Activated CD4-positive, alpha-beta T cell treated with anti-CD3 and anti-CD28 coated beads, Interleukin-2, amount 10 ng/mL, durations not matched to agents 7 days and 5 days (primary cell): ENCODE data around the gene CCDC194. TPM values are rescaled to one million over a fixed set of nuclear protein-coding genes. Genes with fewer than 3 reads are reported as not detected.

Experiments
- CTCF ChIA-PET: fragments of 350-600 bp; sonication (Branson Sonifier 250); formaldehyde crosslinking; loops from one replicate; lab custom pipeline; 2021; ENCODE audit warnings: antibody characterized with exemption; lab: Charles Lee
- POLR2A ChIA-PET: fragments of 350-600 bp; sonication (Branson Sonifier 250); formaldehyde crosslinking; loops from one replicate; lab custom pipeline; 2021; ENCODE audit warnings: antibody characterized with exemption; lab: Charles Lee
- DNase-seq: peaks from one replicate; pipeline ENCODE4 v3.0.0-alpha.2; 2020
- H3K27ac Mint-ChIP-seq: one replicate; pipeline ENCODE4 v1.8.0; 2021; ENCODE audit warnings: mild to moderate bottlenecking, moderate library complexity, mixed read lengths
- H3K27me3 Mint-ChIP-seq: one replicate; pipeline ENCODE4 v1.8.0; 2021; ENCODE audit warnings: mixed read lengths
- H3K36me3 Mint-ChIP-seq: one replicate; pipeline ENCODE4 v1.8.0; 2021; ENCODE audit warnings: low read depth, mixed read lengths
- H3K4me1 Mint-ChIP-seq: one replicate; pipeline ENCODE4 v1.8.0; 2021; ENCODE audit warnings: mixed read lengths
- H3K4me3 Mint-ChIP-seq: one replicate; pipeline ENCODE4 v1.8.0; 2021; ENCODE audit warnings: mild to moderate bottlenecking, moderate library complexity, mixed read lengths
- H3K9me3 Mint-ChIP-seq: one replicate; pipeline ENCODE4 v1.8.0; 2021; ENCODE audit warnings: mixed read lengths
- total RNA-seq, 2 experiments: library from RNA; stranded (reverse); gene quantifications; one replicate each; pipeline ENCODE4 v1.2.3, GENCODE V29; 2021

The CCDC194 gene
- total RNA-seq, 2 experiments from 2014 or later: 3.7 to 4.2 TPM

DNA sequence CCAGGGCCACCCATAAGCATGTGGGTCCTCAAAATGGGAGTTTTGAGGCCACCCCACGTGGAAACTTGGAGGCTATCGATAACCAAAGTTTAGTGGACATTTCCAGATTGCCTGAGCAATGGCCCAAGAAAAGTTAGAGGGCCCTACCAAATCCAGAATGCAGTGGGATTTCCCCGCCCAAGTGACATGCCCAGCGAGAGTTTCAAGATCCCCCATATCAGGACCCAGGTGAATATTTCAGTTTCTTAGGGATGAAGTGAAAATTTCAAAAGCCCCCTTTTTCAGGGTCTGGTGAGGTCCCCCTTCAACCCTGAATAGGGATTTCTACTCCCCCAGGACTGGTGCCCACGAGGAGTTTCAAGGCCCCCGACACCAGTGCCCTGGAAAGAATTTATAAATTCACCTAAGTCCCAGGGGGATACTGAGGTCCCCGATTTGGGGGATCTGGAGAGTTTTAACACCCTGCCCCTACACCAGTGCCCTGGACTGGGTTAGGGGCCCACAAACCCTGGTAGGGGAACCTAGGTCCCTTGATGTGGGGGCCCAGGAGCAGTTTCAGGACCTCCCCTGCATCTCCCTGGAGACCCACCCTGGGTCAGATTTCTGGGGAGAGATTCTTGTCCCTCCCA lies 10.7 kb upstream of the CCDC194 start:
- Mint-ChIP-seq H3K4me1 (peaks cover 40% of the 10 kb centered on the region), H3K27ac (peak overlapping the region; percentile 95), H3K9me3 (no peaks in the 10 kb centered on the region), H3K27me3 (no peaks in the 10 kb centered on the region), H3K4me3 (peak overlapping the region; percentile 96), H3K36me3 (peaks cover 37% of the 10 kb centered on the region)
- ChIA-PET POLR2A (interaction anchor here (2.7 kb wide), 1 partner anchor 15 kb away, joined by 14 read pairs; the partner anchor contains the start of gene MVB12A), CTCF (interaction anchor here (0.7 to 1.4 kb wide), 5 partner anchors 8 to 455 kb away, joined by 3 read pairs; partner anchors contain the start of genes CCDC194, MRPL34 and RPL18A)
- no peak for DNase-seq

DNA sequence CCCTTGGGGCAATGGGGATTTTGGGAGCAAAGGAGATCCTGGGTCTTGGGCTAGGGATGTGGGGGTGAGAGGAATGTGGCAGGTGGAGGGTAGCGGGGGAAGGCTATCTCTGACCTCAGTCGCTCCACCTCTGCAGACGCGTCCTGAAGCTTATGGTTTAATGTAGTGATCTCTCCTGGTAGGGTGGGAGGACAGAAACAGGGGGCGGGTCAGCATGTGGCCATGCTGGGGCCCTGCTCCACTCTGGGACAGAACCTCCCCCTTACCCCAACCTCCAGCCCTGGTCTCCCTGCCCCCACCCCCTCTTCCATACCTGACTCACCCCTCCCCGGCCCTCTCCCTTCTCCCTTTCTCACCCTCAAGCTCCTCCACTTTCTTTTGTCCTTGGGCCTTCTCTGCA lies 10.0 kb upstream of the CCDC194 start:
- peaks cover 38% of the 10 kb centered on the region for H3K4me1 Mint-ChIP-seq
- H3K9me3 Mint-ChIP-seq: no peaks in the 10 kb centered on the region
- ChIA-PET CTCF (interaction anchor here (0.7 to 1.7 kb wide), 5 partner anchors 10 to 57 kb away, joined by 3 to 7 read pairs (median 5); partner anchors contain the start of genes CCDC194 and MVB12A), POLR2A (no interaction called here)
- no peaks in the 10 kb centered on the region for H3K27me3 Mint-ChIP-seq
- H3K4me3 Mint-ChIP-seq: peak overlapping the region; percentile 96
- H3K36me3 Mint-ChIP-seq: peaks cover 37% of the 10 kb centered on the region
- no peak for DNase-seq
- H3K27ac Mint-ChIP-seq: peak overlapping the region; percentile 95

DNA sequence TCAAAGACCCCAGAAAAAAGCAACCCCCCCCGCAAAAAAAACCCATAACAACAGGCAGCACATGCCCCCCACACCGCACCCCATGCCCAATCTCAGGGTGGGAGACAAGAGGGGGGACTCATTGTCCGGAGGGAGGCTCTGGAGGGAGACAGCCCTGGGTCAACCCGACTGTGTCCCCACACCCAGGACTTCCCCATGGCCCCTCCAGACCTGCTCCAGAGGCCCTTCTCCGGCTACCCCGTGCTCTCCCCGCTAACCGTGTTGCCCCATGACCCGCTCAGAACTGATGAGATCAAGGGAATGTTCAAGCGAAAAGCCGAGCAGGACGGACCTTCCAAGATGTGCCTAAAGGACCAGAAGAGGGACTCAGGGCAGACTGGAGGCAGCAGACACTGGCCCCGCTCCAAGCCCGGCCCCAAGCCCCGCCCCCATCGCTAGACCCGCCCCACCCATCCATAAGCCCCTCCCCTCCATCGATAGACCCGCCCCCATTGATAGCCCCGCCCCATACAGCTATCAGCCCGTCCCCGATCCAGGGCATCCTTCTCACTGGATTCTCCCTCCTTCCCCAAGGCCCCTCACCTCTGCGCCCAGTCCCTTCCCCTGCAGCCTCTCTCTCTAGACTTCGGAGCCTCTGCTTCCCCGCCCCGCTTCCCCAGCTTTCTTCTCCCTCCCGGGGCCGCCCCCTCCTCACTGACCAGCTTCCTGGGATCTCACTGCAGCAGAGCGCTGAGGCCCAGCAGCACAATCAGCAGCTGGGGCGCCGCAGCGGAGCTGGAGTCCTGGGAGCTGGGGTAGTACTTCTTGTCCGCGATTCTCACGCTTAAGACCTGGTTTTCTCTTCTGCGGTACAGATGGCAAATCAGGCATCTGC lies 9.2 kb upstream of the CCDC194 start:
- Mint-ChIP-seq H3K27ac (peak overlapping the region; percentile 74), H3K27me3 (no peaks in the 10 kb centered on the region), H3K36me3 (peaks cover 40% of the 10 kb centered on the region), H3K4me1 (peaks cover 41% of the 10 kb centered on the region), H3K9me3 (no peaks in the 10 kb centered on the region), H3K4me3 (peak overlapping the region; percentile 96)
- POLR2A ChIA-PET: no interaction called here
- CTCF ChIA-PET: interaction anchor here (0.6 to 1.7 kb wide), 7 partner anchors 9 to 449 kb away, joined by 3 to 7 read pairs (median 3); partner anchors contain the start of genes CCDC194 and MVB12A
- peak; percentile 54 for DNase-seq

DNA sequence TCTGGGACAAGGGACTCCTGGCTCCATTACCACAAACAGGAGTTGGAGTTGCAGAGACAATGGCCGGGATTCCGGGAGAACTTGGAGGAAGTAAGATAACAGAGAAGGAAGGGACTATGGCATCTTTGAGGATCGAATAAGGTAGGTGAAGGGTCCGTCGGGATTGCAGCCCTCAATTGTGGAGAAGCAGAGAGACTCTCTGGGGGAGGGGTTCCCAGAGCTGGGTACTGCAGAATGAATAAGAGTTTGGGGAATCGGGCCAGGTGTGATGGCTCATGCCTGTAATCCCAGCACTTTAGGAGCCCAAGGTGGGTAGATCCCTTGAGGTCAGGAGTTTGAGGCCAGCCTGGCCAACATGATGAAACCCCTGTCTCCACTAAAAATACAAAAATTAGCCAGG lies 7.6 kb upstream of the CCDC194 start:
- Mint-ChIP-seq H3K4me3 (no peak overlapping the region), H3K36me3 (peaks cover 42% of the 10 kb centered on the region), H3K27ac (no peak overlapping the region), H3K27me3 (no peaks in the 10 kb centered on the region), H3K9me3 (no peaks in the 10 kb centered on the region), H3K4me1 (peaks cover 27% of the 10 kb centered on the region)
- no peak for DNase-seq
- POLR2A ChIA-PET: no interaction called here
- CTCF ChIA-PET: interaction anchor here (0.7 kb wide), 1 partner anchor 152 kb away, joined by 3 read pairs; no protein-coding TSS in a partner anchor

DNA sequence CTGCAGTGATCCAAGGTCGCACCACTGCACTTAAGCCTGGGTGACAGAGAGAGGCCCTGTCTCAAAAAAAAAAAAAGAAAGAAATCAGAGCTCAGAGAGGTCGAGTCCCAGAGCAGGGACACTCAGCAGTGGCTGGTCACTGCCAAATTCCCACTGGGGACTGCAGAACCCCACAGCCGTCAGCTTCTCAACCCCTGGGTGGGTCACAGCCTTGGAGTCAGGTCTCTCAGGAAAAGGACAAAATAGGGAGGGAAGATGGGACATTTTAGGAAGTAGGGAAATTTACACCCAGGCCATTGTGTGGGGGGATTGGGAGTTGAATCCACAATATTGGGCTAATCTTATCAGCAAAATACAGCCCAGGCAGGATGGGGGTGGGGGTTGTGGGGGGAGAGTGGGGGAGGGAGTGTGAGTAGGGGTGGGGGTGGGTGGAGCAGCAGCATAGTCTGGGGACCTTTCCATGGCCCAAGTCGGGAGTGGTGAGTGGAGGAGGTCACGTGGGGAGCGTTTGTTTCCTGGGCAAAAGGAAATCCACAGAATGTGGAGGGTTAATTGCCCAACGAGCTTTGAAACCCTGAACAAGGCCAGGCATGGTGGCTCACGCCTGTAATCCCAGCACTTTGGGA lies 5.0 kb upstream of the CCDC194 start:
- POLR2A ChIA-PET: interaction anchor here (0.8 kb wide), 1 partner anchor 220 kb away, joined by 5 read pairs; no protein-coding TSS in a partner anchor
- H3K4me1 Mint-ChIP-seq: peaks cover 30% of the 10 kb centered on the region

DNA sequence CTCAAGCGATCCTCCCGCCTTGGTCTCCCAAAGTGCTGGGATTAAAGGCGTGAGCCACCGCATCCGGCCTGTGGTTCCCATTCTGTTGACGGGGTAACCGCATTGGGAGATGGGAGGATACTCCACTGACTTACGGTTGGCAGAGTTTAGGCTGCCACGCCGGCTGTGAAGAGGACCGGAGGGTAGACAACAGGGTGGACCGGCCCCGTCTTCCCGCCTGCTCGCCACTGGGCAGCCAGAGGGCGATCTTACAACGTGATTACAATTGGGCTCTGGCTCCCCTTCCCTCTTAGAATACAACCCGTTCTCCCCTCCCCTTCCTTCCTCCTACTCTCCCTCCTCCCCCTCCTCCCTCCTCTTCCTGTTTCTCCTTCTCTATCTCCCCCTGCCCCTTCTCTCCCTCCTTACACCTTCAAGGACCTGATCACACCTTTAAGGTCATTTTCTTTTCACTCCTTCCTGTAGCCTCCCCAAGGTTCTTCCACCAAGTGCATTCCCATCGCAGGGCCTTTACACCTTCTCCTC lies 957 bp upstream of the CCDC194 start:
- H3K9me3 Mint-ChIP-seq: no peaks in the 10 kb centered on the region
- POLR2A ChIA-PET: no interaction called here
- peak; percentile 26 for DNase-seq
- H3K4me1 Mint-ChIP-seq: peaks cover 32% of the 10 kb centered on the region
- H3K36me3 Mint-ChIP-seq: peaks cover 18% of the 10 kb centered on the region
- H3K27me3 Mint-ChIP-seq: peaks cover 7% of the 10 kb centered on the region
- peak overlapping the region; percentile 27 for H3K27ac Mint-ChIP-seq
- peak overlapping the region; percentile 25 for H3K4me3 Mint-ChIP-seq
- CTCF ChIA-PET: interaction anchor here (0.6 to 1.0 kb wide), 4 partner anchors 9 to 283 kb away, joined by 3 read pairs; no protein-coding TSS in a partner anchor

More for the DNA sequence above, 5.0 kb upstream of the CCDC194 start:
- H3K36me3 Mint-ChIP-seq: peaks cover 32% of the 10 kb centered on the region
- no peak overlapping the region for H3K27ac Mint-ChIP-seq
- H3K4me3 Mint-ChIP-seq: no peak overlapping the region
- CTCF ChIA-PET: interaction anchor here (0.5 to 0.6 kb wide), 2 partner anchors 22 to 26 kb away, joined by 3 read pairs; no protein-coding TSS in a partner anchor
- DNase-seq: no peak
- no peaks in the 10 kb centered on the region for H3K9me3 Mint-ChIP-seq
- H3K27me3 Mint-ChIP-seq: no peaks in the 10 kb centered on the region

DNA sequence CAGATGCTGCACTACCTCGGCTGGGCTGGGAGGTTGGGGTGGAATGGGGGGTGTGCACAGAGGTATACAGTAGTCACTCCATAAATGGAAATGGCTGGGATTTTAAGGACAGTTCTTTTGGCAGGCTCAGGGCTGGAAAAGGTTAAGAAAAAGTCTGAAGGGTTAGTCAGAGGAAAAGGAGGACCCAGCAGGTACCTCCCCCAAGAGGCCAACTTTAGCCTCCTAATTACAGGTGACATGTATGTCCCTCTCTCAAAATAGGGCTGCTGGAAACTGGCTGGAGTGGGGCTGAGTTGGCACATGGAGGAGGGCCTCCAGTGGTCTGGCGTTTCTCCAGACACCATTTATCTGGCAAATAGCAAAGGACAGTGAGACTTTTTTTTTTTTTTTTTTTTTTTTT lies 994 bp downstream of the CCDC194 start:
- H3K27me3 Mint-ChIP-seq: peaks cover 22% of the 10 kb centered on the region
- no peak overlapping the region for H3K27ac Mint-ChIP-seq
- peaks cover 15% of the 10 kb centered on the region for H3K36me3 Mint-ChIP-seq
- ChIA-PET CTCF (no interaction called here), POLR2A (interaction anchor here (0.7 kb wide), 1 partner anchor 14 kb away, joined by 3 read pairs; no protein-coding TSS in a partner anchor)
- H3K4me1 Mint-ChIP-seq: peaks cover 30% of the 10 kb centered on the region
- peaks cover 3% of the 10 kb centered on the region for H3K9me3 Mint-ChIP-seq
- no peak overlapping the region for H3K4me3 Mint-ChIP-seq
- DNase-seq: no peak

DNA sequence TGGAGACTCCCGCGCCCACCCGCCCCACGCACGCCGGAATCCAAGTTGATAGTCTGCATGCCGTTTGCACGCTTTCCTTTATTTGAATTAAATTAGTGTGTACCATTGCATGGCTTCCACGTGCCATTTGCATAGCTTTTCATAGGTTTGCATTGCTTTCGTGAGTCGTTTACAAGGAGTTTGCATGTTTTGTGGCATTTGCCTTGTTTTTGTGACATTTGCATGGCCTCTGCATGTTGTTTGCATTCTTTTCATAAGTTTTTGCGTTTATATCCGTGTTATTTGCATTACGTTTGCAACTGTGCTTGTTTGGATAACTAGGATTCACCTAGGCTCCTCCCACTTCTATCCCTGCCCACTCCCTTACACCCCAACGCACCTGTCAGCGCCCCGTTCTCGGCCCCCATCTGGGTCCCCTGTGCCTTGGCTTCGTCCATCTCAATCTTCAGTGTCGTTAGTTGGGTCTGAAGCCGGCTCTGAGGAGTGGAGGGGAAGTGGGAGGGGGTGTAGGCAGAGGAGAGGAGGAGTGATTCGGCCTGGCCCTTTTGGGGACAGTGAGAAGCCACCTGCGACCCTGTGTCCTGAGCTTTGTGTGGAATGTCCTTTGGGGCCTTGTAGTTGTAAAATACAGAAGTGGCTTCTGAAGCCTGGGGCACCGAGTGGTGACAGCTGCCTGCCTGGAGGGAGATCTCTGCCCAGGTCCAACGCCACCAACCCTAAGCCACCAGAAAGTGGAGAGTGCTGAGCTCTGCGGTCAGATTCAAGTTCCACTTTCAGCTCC lies 2.4 kb downstream of the CCDC194 start:
- no peak for DNase-seq
- POLR2A ChIA-PET: no interaction called here
- H3K27ac Mint-ChIP-seq: peak overlapping the region; percentile 82
- peaks cover 22% of the 10 kb centered on the region for H3K27me3 Mint-ChIP-seq
- H3K4me3 Mint-ChIP-seq: peak overlapping the region; percentile 63
- H3K36me3 Mint-ChIP-seq: peaks cover 7% of the 10 kb centered on the region
- CTCF ChIA-PET: interaction anchor here (0.6 to 1.0 kb wide), 4 partner anchors 9 to 163 kb away, joined by 3 to 5 read pairs (median 4); no protein-coding TSS in a partner anchor
- H3K9me3 Mint-ChIP-seq: peaks cover 3% of the 10 kb centered on the region
- H3K4me1 Mint-ChIP-seq: peaks cover 30% of the 10 kb centered on the region

DNA sequence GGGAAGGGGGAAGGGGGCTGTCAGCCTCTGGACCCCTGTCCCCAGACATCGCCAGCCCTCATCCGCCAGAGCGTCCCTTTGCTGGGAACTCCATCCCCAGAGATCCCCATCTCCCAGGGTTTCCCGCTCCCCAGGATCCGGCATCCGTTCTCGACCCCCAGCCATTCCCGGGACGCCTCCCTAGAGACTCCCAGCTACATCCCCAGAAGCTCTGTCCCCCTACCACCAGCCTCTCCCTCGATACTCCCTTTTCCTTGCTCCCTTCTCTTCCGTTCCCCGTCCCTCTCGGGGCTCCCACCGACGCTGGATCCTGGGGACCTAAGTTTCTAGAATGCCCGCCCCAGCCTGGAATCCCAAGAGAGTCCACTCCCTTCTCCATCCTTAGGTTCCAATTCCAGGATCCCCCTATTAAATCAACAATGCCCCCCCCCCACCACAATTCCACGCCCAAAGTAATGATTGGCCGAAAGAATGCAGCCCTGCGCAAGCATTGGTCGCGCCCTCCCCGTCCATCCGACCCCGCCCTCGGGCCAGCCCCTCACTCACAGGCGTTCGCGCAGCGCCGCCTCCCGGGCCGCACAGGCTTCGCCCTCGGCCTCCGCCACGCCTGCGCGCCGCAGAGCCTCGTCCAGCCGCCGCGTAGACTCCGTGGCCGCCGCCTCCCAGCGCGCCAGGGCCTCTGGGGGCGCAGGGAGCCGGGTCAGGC lies 3.2 kb downstream of the CCDC194 start:
- peaks cover 22% of the 10 kb centered on the region for H3K27me3 Mint-ChIP-seq

DNA sequence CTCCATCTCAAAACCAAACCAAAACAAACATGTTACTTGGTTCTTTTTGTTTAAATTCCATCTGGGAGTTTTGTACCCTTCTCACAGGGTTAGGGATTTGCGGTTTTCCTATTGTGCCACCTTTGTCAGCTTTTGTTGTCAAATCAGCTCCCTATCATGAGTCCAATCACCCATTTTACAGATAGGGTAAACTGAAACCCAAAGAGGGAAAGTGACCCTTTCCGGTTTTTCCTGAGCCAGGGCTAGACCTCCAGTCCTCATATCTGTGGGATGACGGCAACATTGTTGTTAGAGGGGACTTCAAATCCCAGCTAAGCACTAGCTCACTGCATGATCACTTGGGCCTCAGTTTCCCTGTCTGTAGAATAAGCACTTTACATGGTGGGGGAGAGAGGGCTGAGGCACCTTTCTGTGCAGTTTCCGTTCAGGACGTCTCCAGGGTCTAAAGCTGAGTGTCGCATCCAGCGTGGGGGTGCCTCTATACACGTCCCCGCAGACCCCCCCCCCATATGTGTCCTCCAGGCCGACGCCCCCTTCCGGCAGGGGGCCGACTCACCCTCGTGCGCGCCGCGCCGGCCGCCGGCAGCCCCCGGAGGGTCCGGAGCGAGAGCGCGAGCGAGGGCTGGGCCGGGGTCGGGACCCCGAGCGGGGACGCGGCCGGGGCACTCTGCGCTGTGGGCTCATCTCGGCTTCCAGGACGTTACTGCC lies 3.9 kb downstream of the CCDC194 start:
- peaks cover 3% of the 10 kb centered on the region for H3K9me3 Mint-ChIP-seq
- ChIA-PET CTCF (interaction anchor here (0.6 to 1.5 kb wide), 7 partner anchors 16 to 609 kb away, joined by 3 to 5 read pairs (median 3); partner anchors contain the start of gene MRPL34), POLR2A (no interaction called here)
- no peak overlapping the region for H3K27ac Mint-ChIP-seq
- DNase-seq: no peak
- peaks cover 5% of the 10 kb centered on the region for H3K36me3 Mint-ChIP-seq
- peaks cover 25% of the 10 kb centered on the region for H3K4me1 Mint-ChIP-seq
- peaks cover 22% of the 10 kb centered on the region for H3K27me3 Mint-ChIP-seq
- peak overlapping the region; percentile 85 for H3K4me3 Mint-ChIP-seq

More for the DNA sequence above, 3.2 kb downstream of the CCDC194 start:
- Mint-ChIP-seq H3K36me3 (peaks cover 7% of the 10 kb centered on the region), H3K9me3 (peaks cover 3% of the 10 kb centered on the region), H3K27ac (peak overlapping the region; percentile 50), H3K4me1 (peaks cover 30% of the 10 kb centered on the region), H3K4me3 (peak overlapping the region; percentile 85)
- DNase-seq: peak; percentile 88
- ChIA-PET POLR2A (no interaction called here), CTCF (interaction anchor here (0.6 to 1.0 kb wide), 4 partner anchors 8 to 610 kb away, joined by 3 to 5 read pairs (median 4); no protein-coding TSS in a partner anchor)
